Measurements from ENCODE around the gene IGFBP4. TPM values are rescaled to one million over a fixed set of nuclear protein-coding genes. Genes with fewer than 3 reads are reported as not detected.

Gene IGFBP4
- total and polyA plus RNA-seq, 10 of the 15 experiments (the other 5 are each of a cell fraction or from before 2014, with no cell fraction given) = 2.4 to 22.3 (median 6.6) TPM

GRCh38 chr17:40503154-40503553, 59.9 kb downstream of the IGFBP4 start:
- intact Hi-C loops (cut with micrococcal nuclease; ENCODE audit: unreplicated experiment) = no loop called here
- peaks cover 0 to 5% of the 10 kb centered on the region in 2 experiments; a peak in 3 of 4 replicates for H3K27me3 ChIP-seq (replicated peaks in 1 of 2; ENCODE audit: control insufficient read depth in 2 of 2, insufficient read depth in 2 of 2, low read length in 1 of 2)
- no peaks in the 10 kb centered on the region for H4K20me1 ChIP-seq (ENCODE audit: control insufficient read depth, insufficient read depth)
- ChIA-PET CTCF (interaction anchor here (1.0 kb wide), 1 partner anchor 45 kb away, joined by 3 read pairs; no protein-coding TSS in a partner anchor), SMC1A (ENCODE audit: uncharacterized antibody, unreplicated experiment) (interaction anchor here (1.5 kb wide), 1 partner anchor 14 kb away, joined by 3 read pairs; no protein-coding TSS in a partner anchor), RAD21 (ENCODE audit: unreplicated experiment) (no interaction called here), POLR2A (no interaction called here)
- DNase-seq (ENCODE audit: low read depth, low spot score) (no peak), ATAC-seq (no peak), FAIRE-seq (no peak)
- 0% methylated on average over 2 of the region's 2 CpGs for WGBS (ENCODE audit: insufficient coverage, insufficient replicate concordance, low lambda C conversion rate, missing lambda C conversion rate)
- no peak overlapping the region for H3K4me2 ChIP-seq (ENCODE audit: control insufficient read depth, insufficient read depth)
- H3K4me3 ChIP-seq = no peak overlapping the region
- H3K27ac ChIP-seq (ENCODE audit: control insufficient read depth, insufficient read depth) = no peak overlapping the region
- H3K9me3 ChIP-seq (replicated peaks; ENCODE audit: control insufficient read depth, insufficient read depth, low read length) = no peaks in the 10 kb centered on the region
- in situ Hi-C loops (cut with MboI) = no loop called here
- H3K79me2 ChIP-seq (ENCODE audit: control insufficient read depth, insufficient read depth, low read length) = no peaks in the 10 kb centered on the region
- H3K36me3 ChIP-seq (ENCODE audit: control insufficient read depth in 2 of 2, insufficient read depth in 2 of 2, low read length in 1 of 2) = no peaks in the 10 kb centered on the region
- H2AFZ ChIP-seq (ENCODE audit: control insufficient read depth, low read depth, low read length) = no peak overlapping the region
- no peaks in the 10 kb centered on the region for H3K4me1 ChIP-seq (ENCODE audit: control insufficient read depth, insufficient read depth, low read length)
- no TSS peak for BruUV-seq (replicated peaks)
- TF ChIP-seq SIN3A (IDR thresholded peaks at IDR 0.05; ENCODE audit: low read depth, low read length) (no peak), EED (IDR thresholded peaks at IDR 0.05; ENCODE audit: low read depth) (no peak), CBX5 (IDR thresholded peaks at IDR 0.05; ENCODE audit: low read depth) (no peak), SMAD5 (IDR thresholded peaks at IDR 0.05; ENCODE audit: low read depth) (no peak), ESRRA (IDR thresholded peaks at IDR 0.05; ENCODE audit: low read length) (no peak), CREM (IDR thresholded peaks at IDR 0.05; ENCODE audit: low read depth) (no peak), FOXK2 (IDR thresholded peaks at IDR 0.05) (no peak), FOS (IDR thresholded peaks at IDR 0.05; ENCODE audit: borderline replicate concordance, extremely low read depth, insufficient read length) (no peak), MYB (IDR thresholded peaks at IDR 0.05; ENCODE audit: borderline replicate concordance, low read depth, low read length) (no peak)
- no peak overlapping the region for H3K9ac ChIP-seq (ENCODE audit: control insufficient read depth, insufficient read depth, low read length)

GRCh38 chr17:40506786-40507185, 63.5 kb downstream of the IGFBP4 start:
- 65% methylated on average over 5 of the region's 5 CpGs for WGBS (ENCODE audit: insufficient coverage, insufficient replicate concordance, low lambda C conversion rate, missing lambda C conversion rate)
- CTCF ChIA-PET = interaction anchor here (1.2 kb wide), 1 partner anchor 31 kb away, joined by 3 read pairs; no protein-coding TSS in a partner anchor
- no peaks in the 10 kb centered on the region for H3K4me1 ChIP-seq (ENCODE audit: control insufficient read depth, insufficient read depth, low read length)
- DNase-seq (ENCODE audit: low read depth, low spot score) = no peak
- no peak overlapping the region for H3K4me2 ChIP-seq (ENCODE audit: control insufficient read depth, insufficient read depth)
- in situ Hi-C loops (cut with MboI) = no loop called here
- SMC1A ChIA-PET (ENCODE audit: uncharacterized antibody, unreplicated experiment) = interaction anchor here (1.2 to 1.7 kb wide), 3 partner anchors 9 to 26 kb away, joined by 4 to 6 read pairs (median 5); no protein-coding TSS in a partner anchor
- no peaks in the 10 kb centered on the region for H4K20me1 ChIP-seq (ENCODE audit: control insufficient read depth, insufficient read depth)
- no TSS peak for BruUV-seq (replicated peaks)
- H2AFZ ChIP-seq (ENCODE audit: control insufficient read depth, low read depth, low read length) = no peak overlapping the region
- no peak for FAIRE-seq
- TF ChIP-seq CHD4 (IDR thresholded peaks at IDR 0.05) = no peak
- TF ChIP-seq YBX1 (IDR thresholded peaks at IDR 0.05) = no peak
- TF ChIP-seq POLR2AphosphoS5 (IDR thresholded peaks at IDR 0.05; ENCODE audit: low read length) = no peak
- no peak for TF ChIP-seq SMAD5 (IDR thresholded peaks at IDR 0.05; ENCODE audit: low read depth)
- TF ChIP-seq EED (IDR thresholded peaks at IDR 0.05; ENCODE audit: low read depth) = no peak
- no peak for TF ChIP-seq CBFB (IDR thresholded peaks at IDR 0.05; ENCODE audit: low read depth)
- TF ChIP-seq SIN3A (IDR thresholded peaks at IDR 0.05; ENCODE audit: low read depth, low read length) = no peak
- TF ChIP-seq NKRF (conservative IDR thresholded peaks at IDR 0.05) = no peak
- TF ChIP-seq TCF3 (IDR thresholded peaks at IDR 0.05; ENCODE audit: borderline replicate concordance, insufficient read depth, low read depth, low read length) = no peak
- no peak for TF ChIP-seq SMAD1 (IDR thresholded peaks at IDR 0.05; ENCODE audit: low read depth, partially characterized antibody)
- no peak for TF ChIP-seq ASH2L (IDR thresholded peaks at IDR 0.05; ENCODE audit: borderline replicate concordance, low read depth)
- TF ChIP-seq ZZZ3 (IDR thresholded peaks at IDR 0.05; ENCODE audit: control insufficient read depth, insufficient read length, low read depth) = no peak
- TF ChIP-seq ZBED1 (IDR thresholded peaks at IDR 0.05; ENCODE audit: borderline replicate concordance) = no peak
- intact Hi-C loops (cut with micrococcal nuclease; ENCODE audit: unreplicated experiment) = no loop called here
- no peaks in the 10 kb centered on the region for H3K9me3 ChIP-seq (replicated peaks; ENCODE audit: control insufficient read depth, insufficient read depth, low read length)
- H3K4me3 ChIP-seq = no peak overlapping the region
- ATAC-seq = no peak
- H3K27ac ChIP-seq (ENCODE audit: control insufficient read depth, insufficient read depth) = no peak overlapping the region
- RAD21 ChIA-PET (ENCODE audit: unreplicated experiment) = no interaction called here
- no peak overlapping the region for H3K9ac ChIP-seq (ENCODE audit: control insufficient read depth, insufficient read depth, low read length)
- no peaks in the 10 kb centered on the region for H3K36me3 ChIP-seq (ENCODE audit: control insufficient read depth in 2 of 2, insufficient read depth in 2 of 2, low read length in 1 of 2)
- H3K27me3 ChIP-seq (replicated peaks in 1 of 2; ENCODE audit: control insufficient read depth in 2 of 2, insufficient read depth in 2 of 2, low read length in 1 of 2) = no peaks in the 10 kb centered on the region; a peak in 2 of 4 replicates
- no peaks in the 10 kb centered on the region for H3K79me2 ChIP-seq (ENCODE audit: control insufficient read depth, insufficient read depth, low read length)
- POLR2A ChIA-PET = interaction anchor here (0.6 kb wide), 1 partner anchor 316 kb away, joined by 3 read pairs; no protein-coding TSS in a partner anchor
